A549 (cell line): ENCODE measurements around the gene MAGEB1.

Source experiments
- CTCF ChIP-seq: fragments of >200 bp; sonication (Bioruptor Twin); formaldehyde crosslinking; IDR thresholded peaks from 3 replicates; pipeline ENCODE4 v1.5.1; 2016
- HDAC2 ChIP-seq: fragments of 200-600 bp; sonication (generic); IDR thresholded peaks from 2 replicates; pipeline ENCODE4 v1.6.1; 2016
- JUN ChIP-seq, 2 experiments: fragments of >200 bp; sonication (Bioruptor Twin); formaldehyde crosslinking; IDR thresholded peaks; 2 replicates in 1 of 2; 3 replicates in 1 of 2; pipeline ENCODE4 v1.6.1; 2016 to 2017
- SMC3 ChIP-seq: fragments of >200 bp; sonication (Bioruptor Twin); formaldehyde crosslinking; IDR thresholded peaks from 3 replicates; pipeline ENCODE4 v1.6.1; 2018; ENCODE audit warnings: inconsistent platforms

GRCh38 chrX:30217465-30217864 is 29.5 kb upstream of the MAGEB1 start:
- no peak for TF ChIP-seq HDAC2
- TF ChIP-seq SMC3 = no peak
- TF ChIP-seq JUN (IDR thresholded peaks at IDR 0.05) = no peak
- no peak for TF ChIP-seq CTCF
